ENCODE data around the gene ENAH. TPM values are rescaled to one million over a fixed set of nuclear protein-coding genes. Genes with fewer than 3 reads are reported as not detected.

ENAH gene
- total RNA-seq, 1 donor from 2014 or later = 104 TPM

DNA sequence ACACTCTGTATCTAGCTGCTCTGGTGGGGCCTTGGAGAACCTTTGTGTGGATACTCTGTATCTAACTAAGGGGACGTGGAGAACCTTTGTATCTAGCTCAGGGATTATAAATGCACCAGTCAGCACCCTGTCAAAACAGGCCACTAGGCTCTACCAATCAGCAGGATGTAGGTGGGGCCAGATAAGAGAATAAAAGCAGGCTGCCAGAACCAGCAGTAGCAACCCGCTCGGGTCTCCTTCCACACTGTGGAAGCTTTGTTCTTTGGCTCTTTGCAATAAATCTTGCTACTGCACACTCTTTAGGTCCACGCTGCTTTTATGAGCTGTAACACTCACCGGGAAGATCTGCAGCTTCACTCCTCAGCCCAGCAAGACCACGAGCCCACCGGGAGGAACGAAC lies 179.7 kb downstream of the ENAH start:
- peak; percentile 39 for DNase-seq (ENCODE audit: low spot score)

DNA sequence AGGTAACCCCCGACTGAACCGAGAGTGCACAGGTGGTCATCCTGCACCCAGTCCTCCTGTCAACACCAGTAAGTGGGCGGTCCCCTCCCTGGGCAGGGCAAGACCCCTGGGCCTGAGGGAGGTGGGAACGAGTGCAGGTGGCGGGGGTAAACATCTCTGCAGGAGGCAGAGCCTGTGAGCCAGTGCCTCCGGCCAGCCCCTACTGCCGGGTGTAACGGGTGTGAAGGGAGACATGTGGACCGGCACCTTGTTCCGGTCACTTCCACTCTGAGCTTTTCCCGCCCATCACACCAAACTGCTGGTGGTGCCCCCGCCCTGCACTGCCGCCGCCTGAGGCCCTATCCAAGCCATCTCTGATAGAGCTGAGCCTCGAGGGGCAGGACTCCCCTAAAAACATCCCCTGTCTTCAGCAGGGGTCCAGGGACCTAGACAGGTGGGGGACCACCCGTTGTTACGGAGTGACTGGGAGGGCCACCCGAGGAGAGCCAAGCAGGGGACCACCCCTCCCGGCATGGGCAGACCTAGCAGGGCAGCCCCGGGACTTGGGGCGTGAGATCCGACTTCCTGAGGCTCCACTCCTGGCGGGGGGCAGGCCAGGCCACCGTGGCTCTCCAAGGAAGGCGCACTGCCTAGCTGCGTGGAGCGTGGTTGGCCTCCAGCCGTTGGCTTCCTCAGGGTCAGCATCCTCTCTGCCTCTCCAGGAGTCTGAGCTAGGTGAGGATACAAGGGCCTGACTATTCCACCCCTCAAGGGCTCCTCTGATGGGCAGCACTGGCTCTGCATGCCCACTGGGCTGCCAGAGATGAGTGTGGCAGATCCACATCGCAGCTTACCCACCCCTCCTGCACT lies 181.2 kb downstream of the ENAH start:
- peak; percentile 40 for DNase-seq (ENCODE audit: low spot score)

DNA sequence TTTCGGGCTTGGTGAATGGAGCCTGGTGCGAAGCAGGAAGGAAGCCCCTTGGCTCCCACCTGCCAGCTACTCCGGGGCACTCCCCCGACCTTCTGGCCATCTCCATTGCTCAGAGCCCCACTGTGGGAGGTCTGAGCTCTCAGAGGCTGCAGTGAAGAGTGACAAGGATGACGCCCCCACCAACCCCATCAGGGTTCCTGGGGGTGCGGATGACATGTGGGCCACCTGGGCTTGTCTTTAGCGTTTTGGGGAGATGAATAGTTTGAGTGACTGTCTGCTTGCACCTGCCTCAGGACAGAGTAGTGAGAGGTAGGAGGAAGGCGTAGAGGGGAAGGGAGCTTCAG lies 181.8 kb downstream of the ENAH start:
- peak; percentile 37 for DNase-seq (ENCODE audit: low spot score)

DNA sequence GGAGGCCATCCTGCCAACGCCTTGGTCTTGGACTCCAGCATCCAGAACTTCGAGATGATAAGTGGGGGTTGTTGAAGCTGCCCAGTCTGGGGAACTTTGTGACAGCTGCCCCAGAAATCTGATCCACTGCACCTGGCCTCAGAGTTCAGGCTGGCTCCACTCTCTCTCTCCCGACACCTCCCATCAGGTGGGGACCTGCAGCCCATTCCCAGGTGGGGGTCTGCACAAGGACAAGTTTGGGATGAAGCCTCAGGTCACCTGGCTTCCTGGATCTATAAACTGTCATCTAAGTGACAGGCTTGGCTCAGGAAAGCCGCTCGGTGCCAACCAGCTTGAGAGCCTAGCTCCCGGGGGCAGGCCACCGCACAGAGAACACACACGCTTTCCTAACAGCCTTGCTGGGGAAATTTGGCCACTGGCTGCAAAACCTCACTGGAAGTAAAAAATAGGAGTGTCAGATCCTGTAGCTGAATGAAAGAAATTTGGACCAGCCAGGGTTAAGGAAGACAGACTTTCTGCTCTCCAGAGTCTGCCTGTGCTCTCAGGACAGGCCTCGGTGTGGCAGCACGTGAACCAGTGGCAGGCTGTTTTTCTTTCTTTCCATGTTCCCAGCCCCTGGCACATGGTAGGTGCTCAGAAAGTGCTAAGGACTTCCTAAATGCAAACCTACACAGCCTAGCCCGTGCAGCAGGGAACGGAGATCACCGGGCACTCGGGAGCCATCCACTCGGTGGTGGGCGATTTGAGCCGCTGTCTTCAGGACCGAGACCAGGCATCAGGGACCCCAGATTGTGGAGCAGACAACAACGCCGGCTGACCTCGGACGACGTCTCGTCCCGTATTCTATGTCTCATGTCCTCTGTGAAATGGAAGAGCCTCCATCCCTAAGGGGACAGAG lies 182.5 kb downstream of the ENAH start:
- peak; percentile 40 for DNase-seq (ENCODE audit: low spot score)

DNA sequence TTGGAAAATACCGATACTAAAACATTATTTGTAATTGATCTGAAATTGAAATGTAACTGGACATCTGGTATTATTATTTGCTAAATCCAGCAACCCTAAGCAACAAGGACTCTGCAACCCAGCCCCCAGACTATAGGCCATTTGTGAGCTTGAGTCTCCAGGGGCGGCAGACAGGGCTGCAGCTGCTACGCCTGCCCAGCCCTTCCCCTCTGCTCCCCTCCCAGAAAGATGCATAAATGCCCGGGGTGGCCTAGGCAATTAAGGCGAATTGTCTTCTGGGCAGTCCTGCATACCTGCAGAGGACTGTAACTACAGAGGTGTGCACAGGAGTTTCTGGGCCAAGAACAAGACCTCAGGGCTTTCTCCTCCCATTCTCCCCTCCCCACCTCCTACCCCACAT lies 183.9 kb downstream of the ENAH start:
- DNase-seq (ENCODE audit: low spot score) = no peak

DNA sequence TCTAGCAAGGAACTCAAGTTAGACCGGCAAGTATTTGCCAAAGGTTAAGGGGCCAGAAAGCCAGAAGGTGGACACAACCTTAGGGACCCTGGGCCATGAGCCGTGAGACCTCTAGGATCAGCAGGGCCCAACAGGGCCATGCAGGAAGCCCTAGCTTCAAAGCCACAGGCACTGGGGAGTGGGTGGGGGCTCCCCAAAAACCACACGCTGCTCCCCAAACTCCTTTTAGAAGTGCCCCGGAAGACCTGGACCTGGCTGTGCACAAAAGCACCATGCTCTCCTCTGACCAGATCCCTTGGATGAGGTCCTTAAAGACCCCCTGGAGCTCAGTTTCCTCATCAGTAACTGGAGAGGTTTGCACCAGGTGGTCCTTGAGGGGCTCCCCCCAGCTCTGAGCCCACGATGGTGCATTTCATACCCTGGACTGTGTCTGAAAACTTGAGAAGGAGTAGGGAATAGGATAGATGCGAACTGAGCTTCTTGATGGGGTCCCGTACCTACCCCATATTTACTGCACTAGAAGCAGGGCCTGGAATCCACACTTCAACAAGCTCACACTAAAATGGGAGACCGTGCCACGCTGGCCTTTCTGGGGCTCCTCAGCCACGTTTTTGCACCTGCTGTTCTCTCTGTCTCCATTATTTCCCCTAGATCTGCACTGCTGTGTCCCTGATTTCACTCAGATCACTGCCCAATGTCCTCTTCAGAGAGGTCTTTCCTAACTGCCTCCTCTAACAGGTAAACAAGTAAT lies 184.5 kb downstream of the ENAH start:
- no peak for DNase-seq (ENCODE audit: low spot score)

DNA sequence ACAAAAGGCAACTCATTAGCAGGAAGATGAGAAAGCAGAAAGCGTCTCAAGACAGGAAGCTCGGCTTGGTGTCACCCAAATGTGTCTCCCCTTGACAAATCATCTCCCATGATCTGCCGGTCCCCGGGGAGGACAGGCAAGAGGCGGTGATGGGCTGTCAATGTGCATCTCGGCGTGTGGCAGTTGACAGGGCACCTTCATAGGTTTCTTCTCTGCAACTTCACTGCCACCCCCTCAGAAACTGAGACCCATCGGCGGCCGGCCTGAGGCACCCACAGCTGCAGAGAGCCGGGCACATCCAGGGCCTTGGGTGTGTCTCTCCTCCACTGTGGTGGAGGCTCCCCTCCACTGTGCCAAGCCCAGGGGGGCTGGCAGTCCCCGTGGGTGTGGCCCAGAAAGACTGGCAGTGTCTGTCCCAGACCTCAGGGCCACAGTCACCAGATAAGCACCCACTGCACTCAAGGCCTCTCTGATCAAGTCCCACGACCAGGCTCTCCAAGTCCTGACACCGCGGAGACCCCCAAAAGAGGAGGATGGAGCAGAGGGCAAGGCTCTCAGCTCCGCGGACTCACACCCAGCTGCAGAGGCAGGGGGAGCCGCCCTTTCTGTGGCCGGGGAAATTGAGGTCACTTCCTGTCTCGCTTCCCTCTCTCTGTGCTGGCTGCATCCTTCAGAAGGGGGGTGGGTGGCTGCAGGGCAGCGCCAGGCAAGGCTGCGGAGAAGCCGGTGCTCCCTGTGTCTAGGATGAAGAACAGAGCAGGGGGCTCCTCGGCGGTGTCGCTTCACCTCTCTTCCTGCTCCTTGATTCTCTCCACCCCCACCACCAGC lies 185.5 kb downstream of the ENAH start:
- peak; percentile 82 for DNase-seq (ENCODE audit: low spot score)

DNA sequence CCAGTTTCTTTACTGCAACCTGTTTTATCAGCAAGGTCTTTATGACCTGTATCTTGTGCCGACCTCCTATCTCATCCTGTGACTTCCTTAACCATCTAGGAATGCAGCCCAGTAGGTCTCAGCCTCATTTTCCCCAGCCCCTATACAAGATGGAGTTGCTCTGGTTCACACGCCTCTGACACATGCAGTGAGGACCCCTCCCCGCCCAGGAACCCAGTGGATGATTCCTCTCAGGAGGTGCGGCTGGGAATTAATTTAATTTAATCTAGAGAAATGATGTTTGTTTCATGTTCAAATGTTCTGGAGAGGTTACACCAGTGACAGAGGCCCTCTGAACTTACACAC lies 186.1 kb downstream of the ENAH start:
- no peak for DNase-seq (ENCODE audit: low spot score)

DNA sequence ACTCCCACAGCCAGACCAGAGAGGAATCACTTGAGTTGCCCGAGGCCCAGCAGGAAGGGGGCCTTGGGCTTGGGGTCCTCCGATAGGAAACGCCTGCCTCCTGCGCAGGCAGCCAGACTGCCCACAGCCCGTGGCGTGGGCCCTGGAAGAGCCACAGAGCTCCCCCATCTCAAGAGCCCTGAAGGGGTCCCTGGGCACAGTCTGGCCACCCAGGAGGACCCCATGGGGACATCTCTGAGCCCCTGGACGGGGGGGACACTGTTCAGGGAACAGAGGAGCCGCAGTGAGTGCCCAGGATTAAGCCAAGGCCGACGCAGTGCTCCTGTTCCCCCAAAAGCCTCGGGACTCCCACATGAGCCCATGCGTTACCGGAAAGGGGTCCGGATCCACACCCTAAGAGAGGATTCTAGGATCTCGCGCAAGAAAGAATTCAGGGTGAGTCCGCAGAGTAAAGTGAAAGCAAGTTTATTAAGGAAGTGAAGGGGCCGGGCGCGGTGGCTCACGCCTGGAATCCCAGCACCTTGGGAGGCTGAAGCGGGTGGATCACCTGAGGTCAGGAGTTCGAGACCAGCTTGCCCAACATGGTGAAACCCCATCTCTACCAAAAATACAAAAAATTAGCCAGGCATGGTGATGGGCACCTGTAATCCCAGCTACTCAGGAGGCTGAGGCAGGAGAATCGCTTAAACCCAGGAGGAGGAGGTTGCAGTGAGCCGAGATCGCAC lies 187.0 kb downstream of the ENAH start:
- no peak for DNase-seq (ENCODE audit: low spot score)

DNA sequence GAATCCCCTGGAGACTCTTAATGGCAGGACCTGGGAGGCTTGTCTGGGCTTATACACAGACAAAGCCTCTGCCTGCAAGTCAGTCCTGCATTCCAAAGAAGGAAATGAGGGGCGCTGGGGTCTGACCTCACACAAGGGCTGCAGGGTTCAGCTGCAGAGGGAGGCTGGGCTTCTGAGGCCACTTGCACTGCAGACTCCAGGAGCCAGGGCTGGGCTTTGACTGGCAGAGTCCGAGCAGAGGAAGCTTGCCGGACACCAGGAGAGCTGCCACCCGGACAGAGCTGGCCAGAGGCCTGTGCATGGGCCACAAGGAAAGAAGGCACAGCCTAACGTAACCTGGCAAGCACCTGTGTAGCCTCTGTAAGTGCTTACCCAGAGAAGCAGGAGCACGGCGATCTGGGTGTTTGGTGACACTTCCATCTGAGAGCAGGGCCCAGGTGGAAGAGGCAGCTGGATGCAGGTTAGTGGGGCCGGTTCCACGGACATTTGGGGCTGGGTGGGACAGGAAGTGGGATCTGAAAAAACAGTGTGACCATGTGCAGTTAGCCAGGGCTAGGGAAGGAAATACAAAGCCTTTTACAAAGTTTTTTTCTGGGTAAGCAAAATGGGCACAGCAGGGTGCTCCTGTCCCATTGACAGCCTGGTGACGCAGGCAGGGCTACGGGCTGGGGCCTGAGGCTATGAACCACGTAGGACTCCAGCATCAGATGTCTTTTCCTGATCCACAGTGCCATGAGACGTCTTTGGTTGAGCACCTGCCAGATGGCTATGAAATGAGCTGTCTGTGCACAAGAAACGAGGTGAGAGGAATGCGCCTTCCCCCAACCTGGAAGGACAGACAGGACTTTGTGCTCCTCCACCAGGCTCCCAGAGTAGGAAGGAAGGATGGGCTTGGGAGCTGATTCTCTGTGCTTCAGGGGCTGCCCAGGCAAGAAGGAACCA lies 187.8 kb downstream of the ENAH start:
- no peak for DNase-seq (ENCODE audit: low spot score)

DNA sequence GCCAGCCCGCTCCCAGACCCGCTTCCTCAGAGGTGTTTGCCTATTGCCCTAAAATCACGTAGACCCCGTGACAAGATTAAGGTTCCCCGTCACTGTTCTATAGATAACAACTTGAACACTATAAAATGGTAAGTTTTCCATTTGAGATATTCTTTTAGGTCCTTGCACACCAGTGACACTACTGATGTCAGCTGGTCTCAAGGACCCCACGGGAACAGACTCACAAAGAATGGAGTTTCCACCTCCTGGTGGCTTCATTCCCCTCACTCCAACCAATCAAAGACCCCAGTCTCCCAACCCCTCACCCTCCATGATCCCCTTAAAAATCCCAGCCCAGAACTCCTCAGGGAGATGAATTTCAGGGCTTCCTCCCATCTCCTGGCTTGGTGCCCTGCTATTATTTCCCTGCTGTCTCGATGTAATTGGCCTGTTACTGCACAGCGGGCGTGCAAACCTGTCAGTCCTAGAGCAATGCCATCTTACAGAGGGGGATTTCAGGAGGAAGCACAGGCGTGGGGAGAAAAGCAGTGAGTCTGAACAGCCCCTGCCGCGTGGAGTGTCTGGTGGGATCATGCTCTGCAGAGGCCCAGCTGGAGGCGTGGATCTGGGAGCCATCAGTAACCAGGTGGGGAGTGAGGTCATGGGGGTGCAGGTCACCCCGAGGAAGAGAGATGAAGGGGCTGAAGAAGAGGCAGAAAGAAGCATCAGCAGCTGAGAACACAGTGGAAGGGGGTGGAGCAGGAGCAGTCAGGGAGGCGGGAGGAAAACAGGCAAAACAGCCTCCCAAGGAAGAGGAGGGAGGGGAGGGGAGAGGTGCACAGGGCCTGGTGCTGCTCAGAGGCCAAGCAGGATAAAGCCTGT lies 190.0 kb downstream of the ENAH start:
- no peak for DNase-seq (ENCODE audit: low spot score)

DNA sequence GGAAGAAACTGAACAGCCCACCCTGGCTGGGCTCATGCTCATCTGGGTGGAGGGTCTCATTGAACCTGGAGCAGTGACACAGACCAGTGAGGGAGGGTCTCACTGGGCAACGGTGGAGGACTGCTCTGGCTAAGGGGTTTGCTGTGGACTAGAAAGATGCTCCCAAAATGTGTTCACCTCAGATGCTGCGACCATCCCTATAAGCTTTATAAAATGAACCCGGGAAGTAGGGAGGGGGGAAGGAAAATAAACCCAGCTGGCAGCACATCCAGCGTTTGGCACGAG lies 190.6 kb downstream of the ENAH start:
- no peak for DNase-seq (ENCODE audit: low spot score)

DNA sequence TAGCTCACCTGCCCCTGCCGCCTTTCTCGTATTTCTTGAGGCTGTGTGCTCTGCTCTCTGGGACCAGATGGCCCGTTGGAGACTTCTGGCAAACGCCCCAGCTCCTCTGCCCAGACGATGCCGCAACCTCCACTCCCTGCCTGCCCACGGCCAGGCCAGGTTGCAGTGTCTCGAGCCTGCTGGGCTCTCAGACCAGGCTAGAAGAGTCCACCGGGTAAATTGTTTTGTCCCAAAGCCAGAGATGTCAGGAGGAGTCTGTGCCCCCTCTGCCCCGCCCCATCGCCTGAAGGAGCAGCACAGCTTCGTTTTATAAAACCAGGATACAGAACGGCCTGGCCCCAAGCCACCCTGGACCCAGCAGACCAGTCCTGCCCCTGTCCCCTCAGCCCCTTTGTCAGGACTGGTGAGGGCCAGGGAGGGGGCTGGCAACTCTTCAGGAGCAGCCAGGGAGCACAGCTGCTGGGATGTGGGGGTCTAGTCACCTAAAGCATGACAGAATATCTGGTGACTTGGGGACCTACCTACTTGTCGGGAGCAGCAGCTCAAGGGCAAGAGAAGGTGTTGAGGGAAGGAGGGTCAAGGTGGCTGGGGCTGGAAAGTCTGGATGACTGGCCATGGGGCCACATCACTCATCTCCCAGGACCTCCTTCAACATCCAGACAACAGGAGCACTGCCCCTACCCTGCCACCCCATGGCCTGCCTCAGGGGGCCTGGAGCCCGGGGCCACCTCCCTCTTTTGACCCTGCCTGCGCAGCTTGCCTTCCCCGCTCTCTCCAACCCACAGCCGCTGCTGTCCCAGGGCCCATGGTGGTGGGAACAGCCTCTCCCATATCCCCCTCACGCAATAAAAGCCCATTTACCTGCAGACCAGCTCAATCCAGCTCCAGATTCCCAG lies 191.1 kb downstream of the ENAH start:
- no peak for DNase-seq (ENCODE audit: low spot score)

DNA sequence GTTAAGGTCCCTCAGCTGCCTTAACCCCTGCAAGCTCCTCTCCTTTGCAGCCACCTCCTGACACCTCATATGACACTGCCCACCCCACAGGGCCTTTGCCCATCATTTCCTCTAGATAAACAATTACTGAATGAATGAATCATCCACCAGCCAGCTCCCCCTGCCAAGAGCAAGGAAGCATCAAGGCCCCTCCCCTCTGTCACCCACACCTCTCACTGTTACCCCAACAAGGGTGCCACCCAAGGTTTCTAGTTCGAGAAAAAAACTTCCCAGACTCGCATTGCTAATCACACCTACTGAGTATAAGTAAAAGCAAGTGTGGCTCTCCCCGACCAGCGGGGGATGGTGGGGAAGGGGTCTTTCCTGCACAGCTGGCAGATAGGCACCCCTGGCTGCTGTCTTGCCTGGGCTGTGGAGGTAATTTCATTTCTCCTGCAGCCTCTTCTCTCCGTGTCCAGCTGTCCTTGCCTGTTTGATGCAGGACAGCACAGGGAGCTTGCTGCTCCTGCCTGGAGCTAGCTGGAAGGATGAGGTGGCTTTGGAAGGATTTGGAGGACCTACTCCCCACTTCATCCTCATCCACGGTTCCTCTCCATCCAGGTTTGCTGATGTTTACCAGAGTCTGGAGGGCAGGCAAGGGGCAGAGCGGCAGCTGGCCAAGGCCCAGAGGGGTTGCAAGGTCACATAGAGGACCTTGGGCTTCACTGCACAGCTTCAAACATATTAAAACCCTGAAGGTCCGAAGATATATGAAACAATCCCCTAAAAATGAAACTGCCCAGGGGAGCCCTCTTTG lies 192.0 kb downstream of the ENAH start:
- no peak for DNase-seq (ENCODE audit: low spot score)

DNA sequence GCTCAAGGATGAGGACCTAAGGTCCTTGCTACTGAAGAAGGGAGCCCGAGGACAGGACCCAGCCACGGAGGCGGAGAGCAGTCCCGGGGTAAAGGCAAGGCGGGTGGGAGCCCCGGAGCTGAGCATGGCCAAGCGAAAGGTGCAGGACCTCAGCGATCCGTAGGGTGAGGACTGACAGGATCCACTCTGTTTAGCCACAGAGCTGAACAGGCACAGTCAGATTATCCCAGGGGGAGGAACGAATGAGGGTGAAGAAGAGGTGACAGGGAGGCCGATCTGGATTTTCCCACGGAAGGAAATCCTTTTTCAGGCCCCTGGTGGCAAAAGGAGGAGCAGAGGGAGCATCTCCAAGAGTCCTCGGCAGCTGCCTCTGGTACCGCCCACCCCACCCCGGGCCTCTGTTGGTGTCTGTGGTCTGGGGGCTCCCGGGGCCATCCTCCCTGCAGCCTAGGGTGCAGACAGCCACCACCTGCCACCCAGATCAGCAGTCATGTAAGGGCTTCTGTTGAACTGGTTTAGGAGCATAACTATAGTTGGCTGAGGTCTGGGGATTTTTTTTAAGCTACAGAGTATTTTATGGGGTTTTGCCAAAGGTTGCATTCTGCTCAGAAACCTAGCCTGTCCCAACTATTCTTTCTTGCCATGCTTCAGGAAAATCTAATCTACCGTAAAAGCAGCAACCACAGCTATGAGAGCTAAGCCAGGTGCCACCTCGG lies 192.7 kb downstream of the ENAH start:
- DNase-seq (ENCODE audit: low spot score) = no peak

DNA sequence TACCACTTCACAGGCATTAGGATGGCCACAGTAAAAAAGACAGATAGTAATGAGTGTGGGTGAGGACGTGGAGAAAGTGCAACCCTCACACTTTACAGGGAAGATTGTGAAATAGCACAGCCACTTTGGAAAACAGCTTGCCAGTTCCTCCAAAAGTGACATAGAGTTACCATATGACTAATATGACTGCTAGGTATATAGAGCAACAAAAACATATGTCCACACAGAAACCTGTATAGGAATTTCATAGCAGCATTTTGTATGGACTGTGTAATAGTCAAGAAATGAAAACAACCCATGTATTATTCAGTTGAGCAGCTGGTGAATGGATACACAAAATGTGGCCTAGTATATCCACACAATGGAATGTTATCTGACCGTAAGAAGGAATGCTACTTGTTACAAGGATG lies 194.7 kb downstream of the ENAH start:
- no peak for DNase-seq (ENCODE audit: low spot score)

All from ureter (tissue), 1 donor.